NCI-H1436 (cell line): ENCODE measurements around the gene C4orf46.

Experiments
- DNase-seq: peaks from one replicate; lab custom pipeline; 2025; lab: John Stamatoyannopoulos, UW

C4orf46 gene

DNA sequence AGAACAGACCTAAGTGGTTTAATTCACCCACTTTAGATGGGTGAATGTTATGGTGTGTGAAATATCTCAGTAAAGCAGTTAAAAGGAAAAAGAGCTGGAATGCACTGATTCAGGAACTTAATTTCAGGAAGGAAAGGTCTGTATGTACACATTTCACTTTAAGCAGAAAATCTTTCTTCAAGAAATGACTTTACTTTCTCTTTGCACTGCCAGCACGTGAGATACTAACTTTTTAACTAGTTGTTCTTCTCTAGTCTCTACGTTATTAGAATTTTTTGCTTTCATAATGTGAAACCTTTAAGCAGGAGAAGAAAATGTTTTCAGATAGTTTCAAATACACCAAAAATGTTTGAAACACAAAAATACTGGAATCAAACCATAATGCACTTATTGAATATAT, 18.8 kb downstream of the C4orf46 start:
- DNase-seq: no peak

DNA sequence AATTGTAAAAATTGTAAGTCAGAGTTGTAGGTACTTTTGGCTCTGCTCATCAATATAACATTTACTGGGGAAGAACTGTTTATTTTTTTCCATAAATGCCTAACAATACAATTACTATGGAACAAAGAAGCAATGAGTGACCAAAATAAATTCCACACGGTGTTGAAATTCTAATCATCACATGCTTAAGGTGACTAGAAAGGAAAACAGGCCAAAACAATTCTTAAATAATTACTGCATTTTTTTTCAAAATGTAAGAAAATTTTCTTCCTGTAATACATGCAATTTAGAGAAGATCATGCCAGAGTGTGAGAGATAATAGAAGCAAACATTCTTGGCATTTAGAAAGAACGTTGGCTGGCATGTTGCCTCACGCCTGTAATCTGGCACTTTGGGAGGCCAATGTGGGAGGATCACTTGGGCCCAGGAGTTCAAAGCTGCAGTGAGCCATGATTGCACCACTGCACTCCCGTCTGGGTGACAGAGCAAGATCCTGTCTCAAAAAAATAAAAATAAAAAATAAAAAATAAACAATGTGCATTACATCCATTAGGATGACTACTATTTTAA, 22.5 kb downstream of the C4orf46 start:
- DNase-seq: no peak

DNA sequence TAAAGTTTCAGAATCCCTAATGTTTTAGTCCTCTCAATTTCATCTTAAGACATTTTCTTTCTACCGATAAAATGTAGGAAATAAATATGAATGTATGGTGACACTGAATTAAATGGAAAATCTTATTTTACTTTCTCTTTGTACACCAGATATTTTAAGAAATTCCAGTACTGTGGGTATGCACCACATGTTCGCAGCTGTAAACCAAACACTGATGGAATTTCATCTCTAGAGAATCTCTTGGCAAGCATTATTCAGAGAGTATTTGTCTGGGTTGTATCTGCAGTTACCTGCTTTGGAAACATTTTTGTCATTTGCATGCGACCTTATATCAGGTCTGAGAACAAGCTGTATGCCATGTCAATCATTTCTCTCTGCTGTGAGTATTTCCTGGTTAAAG, 26.9 kb downstream of the C4orf46 start:
- no peak for DNase-seq

- DNase-seq: no peak
Measured at GRCh38 chr4:158644356-158644755, 27.3 kb downstream of the C4orf46 start.

DNA sequence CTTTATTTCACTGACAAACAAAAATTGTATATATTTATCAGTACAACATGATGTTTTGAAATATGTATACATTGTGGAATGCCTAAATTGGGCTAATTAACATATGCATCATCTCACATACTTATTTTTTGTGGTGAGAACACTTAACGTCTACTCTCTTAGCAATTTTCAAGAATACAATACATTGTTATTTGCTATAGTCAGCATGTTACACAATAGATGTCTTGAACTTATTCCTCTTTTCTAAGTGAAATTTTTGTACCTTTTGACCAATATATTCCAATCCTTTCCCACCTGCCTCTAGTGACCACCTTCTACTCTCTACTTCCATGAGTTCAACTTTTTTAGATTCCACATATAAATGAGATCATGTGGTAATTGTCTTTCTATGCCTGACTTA, 35.1 kb downstream of the C4orf46 start:
- no peak for DNase-seq

DNA sequence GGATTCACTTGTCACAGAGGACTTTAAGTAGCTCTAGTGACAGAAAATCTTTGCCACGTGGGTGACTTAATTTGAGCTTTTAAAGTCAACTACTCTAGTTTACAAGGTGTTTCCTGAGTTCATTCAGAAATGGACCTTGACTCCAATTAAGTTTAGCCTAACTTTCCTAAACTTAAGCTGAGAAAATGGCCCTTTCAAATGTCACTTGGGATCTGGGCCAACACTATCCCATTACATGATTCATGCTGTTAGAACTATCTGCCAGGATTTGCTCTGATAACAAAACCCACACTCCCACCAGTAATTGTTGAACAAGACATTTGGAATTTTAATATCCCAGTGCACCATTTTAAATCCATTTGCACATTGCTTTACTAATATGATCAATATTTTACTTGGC, 40.8 kb downstream of the C4orf46 start:
- DNase-seq: no peak

- DNase-seq: no peak
Measured at GRCh38 chr4:158625544-158625943, 46.1 kb downstream of the C4orf46 start.

DNA sequence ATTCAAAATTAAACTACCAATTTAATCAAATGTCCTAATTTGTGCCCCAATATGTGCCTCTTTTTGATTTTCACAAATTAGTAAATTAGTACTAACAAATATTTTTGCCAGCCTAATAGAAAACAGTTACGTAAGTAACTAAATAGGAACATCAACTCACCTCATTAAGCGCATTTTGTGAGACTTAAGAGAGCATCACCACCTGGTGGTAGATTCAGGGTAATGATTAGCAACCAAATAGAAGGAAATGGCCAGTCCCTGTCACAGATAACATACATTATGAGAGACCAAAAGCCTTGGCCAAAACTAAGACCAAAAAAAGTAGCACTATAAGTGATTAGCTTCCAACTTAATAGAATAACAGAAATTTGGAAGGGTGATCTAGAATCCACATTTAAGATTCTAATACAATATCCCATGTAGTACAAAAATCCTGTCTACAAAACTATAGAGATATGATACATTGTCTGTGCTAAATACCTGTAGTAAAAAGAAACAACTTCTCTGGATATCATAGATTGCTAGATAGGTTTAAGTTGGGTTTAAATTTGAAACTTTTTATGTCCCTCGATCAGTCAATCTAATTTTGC, 46.7 kb downstream of the C4orf46 start:
- peak; percentile 36 for DNase-seq

DNA sequence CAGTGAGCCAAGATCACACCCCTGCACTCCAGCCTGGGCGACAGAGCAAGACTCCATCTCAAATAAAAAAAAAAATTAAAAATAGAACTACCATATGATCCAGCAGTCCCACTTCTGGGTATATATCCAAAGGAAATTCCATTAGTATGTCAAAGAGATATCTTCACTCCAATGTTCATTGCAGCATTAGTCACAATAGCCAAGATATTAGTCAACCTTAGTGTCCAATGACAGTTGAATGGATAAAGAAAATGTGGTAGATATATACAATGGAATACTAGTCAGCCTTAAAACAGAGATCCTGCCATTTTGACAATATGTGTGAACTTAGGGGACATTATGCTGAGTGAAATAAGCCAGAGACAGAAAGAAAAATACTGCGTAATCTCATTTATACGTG, 49.4 kb downstream of the C4orf46 start:
- no peak for DNase-seq

GRCh38 chr4:158621729-158622128, 50.0 kb downstream of the C4orf46 start:
- DNase-seq: no peak

DNA sequence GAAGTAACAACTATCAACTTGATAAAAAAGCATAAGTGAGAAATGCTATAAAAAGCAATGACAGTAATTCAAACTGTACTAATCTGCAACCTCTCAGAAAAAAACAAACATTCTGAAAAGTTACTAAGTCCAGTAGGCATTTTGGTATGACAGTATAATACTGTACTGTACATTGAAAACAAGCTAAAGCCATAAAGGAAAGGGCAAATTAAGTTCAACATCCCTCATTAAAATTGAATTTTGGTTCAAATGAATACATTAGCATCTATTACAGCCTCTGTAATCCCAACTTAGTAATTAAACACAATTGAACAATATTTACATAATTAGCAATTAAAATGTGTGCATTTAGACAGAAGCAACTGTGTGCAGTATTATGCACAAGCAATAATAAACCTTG, 53.7 kb downstream of the C4orf46 start:
- DNase-seq: no peak
